GM19467 (cell line): ENCODE measurements around the gene SCN2B.

Experiments used
- ATAC-seq: cut with Tn5 transposase; IDR thresholded peaks from one replicate; pipeline ENCODE4 v1.9.1; 2021; ENCODE audit warnings: mild to moderate bottlenecking, moderate library complexity; ENCODE audit not compliant: unreplicated experiment

The SCN2B gene

DNA sequence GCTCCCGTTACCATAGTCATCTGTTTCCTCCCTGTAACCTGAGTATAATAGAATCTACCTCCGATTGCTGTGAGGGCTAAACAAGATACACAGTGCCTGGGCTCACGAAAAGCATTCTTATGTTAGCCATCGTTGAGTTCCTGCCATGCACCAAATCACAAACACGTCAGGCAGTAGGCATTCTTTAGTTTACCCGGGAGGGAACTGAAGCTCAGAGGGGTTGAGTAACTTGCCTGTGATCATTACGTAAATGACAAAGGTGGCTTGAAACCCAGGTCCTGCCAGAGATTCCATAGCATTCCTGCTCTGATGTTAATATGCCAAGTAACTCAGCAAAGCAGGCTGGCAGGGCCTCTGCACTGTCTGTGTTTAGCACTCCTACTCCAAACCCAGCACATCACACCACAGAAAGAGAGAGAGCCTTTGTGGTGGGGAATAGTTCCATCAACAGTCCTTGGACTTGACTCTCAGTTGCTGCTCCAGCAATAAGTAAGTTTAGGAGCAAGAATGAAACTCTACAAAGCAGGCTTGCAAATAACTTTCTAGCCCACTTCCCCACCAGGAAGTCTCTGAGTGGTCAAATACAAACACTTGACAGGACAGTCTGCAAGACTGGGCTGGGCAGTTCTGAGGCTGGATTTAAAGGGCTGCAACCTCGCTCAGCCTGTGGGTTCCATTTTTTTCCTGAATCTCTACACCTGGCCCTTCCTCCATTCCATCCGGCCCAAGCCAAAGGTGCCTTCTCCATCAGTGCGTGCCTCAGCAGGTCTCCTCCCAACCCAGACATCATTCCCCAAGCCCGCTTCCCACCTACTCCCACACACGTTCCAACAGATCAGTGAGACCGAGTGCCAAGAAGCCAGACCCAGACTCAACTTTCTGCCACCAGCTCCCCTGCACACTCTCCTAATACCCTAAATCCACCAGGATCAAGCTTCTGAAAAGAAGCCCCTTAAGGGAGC lies 1.1 kb downstream of the SCN2B start:
- no peak for ATAC-seq

- no peak for ATAC-seq
Measured at GRCh38 chr11:118174006-118174567, 2.4 kb downstream of the SCN2B start.

- ATAC-seq = no peak
Measured at GRCh38 chr11:118172356-118172755, 4.1 kb downstream of the SCN2B start.

GRCh38 chr11:118171269-118172062 lies 5.0 kb downstream of the SCN2B start:
- ATAC-seq = no peak

GRCh38 chr11:118170882-118171268 lies 5.6 kb downstream of the SCN2B start:
- no peak for ATAC-seq

DNA sequence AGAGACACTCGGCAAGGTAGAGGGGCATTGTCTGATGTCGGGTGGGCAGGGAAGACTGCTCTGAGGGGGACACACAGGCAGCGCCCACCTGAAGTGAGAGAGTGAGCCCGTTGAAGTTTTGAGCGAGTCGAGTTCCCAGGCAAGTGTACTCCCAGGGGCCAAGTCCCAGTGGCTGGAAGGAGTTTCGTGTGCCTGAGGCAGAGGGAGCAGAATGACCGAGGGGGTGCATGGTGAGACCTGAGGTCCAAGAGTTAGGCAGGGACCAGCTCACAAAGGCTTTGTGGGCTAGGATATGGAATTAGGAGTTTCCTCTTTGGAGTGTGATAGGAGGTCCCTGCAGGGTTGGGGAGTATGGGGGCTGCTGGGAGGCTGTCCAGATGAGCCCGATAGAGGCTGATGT lies 6.2 kb downstream of the SCN2B start:
- ATAC-seq = no peak

- ATAC-seq = no peak
Measured at GRCh38 chr11:118169300-118170140, 6.9 kb downstream of the SCN2B start.

GRCh38 chr11:118168751-118169150 lies 7.7 kb downstream of the SCN2B start:
- no peak for ATAC-seq

DNA sequence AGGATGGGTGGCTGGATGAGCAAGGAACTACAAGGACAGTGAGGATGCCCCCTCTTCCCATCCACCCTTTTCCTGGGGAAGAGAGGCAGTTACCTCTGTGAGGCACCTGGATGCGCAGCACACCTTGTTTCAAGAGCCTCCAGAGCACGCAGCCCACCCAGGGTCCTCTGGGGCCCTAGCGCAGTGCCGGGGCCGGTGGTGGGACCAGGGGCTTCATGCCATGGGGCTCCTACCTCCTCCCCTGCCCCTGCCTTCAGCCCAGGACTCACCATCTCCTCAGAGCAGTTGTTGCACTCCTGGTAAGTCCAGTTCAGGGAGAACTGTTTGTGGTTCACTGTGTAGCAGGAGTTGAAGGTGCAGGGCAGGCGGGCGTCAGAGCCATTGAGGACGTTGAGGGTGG lies 8.1 kb downstream of the SCN2B start:
- ATAC-seq = no peak

- ATAC-seq = no peak
Measured at GRCh38 chr11:118167906-118168305, 8.5 kb downstream of the SCN2B start.

DNA sequence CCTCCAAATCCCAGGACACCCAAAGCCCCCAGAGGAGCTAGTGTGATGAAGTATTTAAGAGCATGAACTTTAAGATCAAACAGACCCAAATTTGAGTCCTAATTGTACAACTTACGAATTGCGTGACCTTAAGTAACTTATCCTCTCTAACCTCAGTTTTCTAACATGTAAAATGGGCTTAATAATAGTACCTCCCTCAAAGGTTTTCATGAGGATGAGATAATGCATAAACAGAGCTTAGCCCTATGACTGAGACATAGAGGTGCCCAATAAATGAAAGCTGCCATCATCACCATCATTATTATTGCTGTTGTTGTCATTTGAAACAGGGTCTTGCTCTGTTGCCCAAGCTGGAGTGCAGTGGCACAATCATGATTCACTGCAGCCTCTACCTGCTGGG lies 9.2 kb downstream of the SCN2B start:
- no peak for ATAC-seq

DNA sequence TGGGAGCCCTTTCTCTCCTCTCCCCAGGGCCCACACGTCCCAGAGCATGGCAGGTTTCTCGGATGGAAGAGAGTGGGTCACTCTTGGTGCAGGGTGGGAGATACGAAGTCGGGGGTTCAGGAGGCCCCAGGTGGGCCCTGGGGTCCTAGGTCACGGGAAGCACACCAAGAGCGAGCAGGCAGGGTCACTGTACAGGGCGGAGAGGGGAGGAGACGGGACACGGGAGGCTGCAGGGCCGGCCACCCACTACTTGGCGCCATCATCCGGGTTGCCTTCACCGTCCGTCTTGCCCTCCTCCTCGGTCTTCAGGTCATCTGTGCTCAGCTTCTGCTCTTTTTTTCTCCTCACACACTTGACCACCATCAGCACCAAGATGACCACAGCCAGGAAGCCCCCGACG lies 9.8 kb downstream of the SCN2B start:
- ATAC-seq = no peak

DNA sequence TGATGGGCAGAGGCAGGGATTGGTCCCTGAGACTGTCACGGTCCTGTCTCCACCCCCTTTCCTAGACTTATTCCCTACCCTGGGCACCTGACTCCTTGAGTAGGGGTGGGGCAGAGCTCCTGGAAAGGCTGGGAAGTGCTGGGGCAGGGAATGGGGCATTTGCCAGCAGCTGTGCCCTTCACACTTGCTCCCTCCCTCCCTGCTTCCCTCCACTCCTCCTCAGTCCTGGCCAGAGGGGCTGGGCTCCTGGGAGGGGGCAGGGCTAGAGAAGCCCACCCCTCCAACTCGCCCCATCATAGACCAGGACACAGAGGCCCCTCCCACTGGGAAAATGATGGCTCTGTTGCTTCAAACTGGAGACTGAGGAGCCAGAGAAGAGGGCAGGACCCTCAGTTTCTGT lies 11.6 kb downstream of the SCN2B start:
- no peak for ATAC-seq

- no peak for ATAC-seq
Measured at GRCh38 chr11:118163494-118163893, 12.9 kb downstream of the SCN2B start.

GRCh38 chr11:118162846-118163245 lies 13.6 kb downstream of the SCN2B start:
- no peak for ATAC-seq

DNA sequence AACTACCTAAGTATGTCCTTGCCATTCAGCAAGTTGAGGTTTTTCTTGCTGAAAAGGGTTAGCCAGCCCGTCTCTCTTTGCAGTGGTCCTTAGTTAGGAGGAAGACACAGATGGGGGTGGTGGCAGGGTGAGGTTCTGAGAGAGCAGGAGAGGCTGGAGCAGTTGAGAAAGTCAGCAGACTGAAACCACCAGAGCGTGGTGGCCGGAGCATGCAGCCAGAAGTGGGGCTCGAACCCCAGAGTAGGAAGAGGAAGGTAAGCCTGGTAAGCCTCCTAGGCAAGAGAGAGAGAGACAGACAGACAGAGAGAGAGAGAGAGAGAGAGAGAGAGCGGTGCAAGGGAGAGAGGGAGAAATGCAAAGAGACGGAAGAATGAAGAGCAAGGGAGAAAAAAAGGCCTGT lies 14.7 kb downstream of the SCN2B start:
- ATAC-seq = no peak

GRCh38 chr11:118157186-118157895 lies 19.1 kb downstream of the SCN2B start:
- no peak for ATAC-seq

- ATAC-seq = no peak
Measured at GRCh38 chr11:118156531-118157185, 19.8 kb downstream of the SCN2B start.

DNA sequence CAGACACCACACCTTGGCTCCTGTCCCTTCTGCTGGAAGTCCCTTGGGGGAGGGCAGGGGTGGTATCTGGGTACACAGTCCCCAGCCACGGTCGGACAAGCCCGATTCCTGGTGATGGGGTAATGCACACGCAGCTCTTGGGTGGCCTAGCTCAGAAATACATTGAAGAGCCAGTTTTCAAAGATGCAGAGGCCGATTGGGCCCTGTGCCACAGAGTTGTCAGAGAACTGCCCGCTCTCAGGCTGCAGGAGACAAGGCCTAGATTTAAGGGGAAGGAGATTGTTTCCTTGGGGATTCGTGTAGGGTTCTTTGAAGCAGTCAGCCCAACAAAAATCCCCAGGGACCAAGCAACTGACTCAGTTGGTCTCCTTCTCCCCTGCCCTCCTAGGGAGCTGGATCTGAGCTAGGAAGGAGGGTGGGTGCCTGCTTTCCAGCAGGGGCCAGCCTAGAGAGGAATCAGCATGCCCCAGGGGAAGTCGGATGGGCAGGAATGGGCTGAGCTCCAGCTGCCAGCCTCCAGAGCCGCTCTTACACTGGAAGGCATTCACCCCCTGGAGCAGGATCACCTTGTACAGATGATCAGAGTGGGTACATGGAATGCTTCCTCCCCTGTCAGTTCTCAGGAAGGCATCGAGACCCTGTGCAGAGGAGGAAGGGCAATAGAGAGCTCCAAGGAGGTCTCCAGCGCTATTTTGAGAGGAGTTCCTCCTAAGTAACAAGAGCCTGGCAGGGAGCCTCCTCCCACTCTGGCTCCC lies 20.5 kb downstream of the SCN2B start:
- ATAC-seq = no peak
